Adrenal gland (tissue), 12 donors: Measurements from ENCODE around the gene MBP. TPM values are rescaled to one million over a fixed set of nuclear protein-coding genes. Genes with fewer than 3 reads are reported as not detected.

ENCODE experiments used
- DNase-seq, 7 donors: peaks; one replicate each; pipeline ENCODE4 v3.0.0-alpha.2; 2019 to 2020
- H3K27ac ChIP-seq, 5 donors: fragments of 200-600 bp; sonication (generic) in 4 of 5; 1 replicate in 3 of 5; 2 replicates in 2 of 5; pipeline versions ENCODE4 v1.5.1 to v1.8.0; 2016 to 2020; ENCODE audit warnings: mild to moderate bottlenecking in 1 of 5
- H3K27me3 ChIP-seq: fragments of 200-600 bp; 2 replicates; pipeline ENCODE4 v1.8.0; 2021
- H3K36me3 ChIP-seq, 2 donors: fragments of 200-600 bp; replicated peaks in 1 of 2; 1 replicate in 1 of 2; 2 replicates in 1 of 2; pipeline versions ENCODE4 v1.5.1 to v1.8.0; 2018 to 2022
- H3K4me1 ChIP-seq, 2 donors: fragments of 200-600 bp; replicated peaks in 1 of 2; 1 replicate in 1 of 2; 2 replicates in 1 of 2; pipeline versions ENCODE4 v1.5.1 to v1.8.0; 2018 to 2021
- H3K4me3 ChIP-seq, 4 donors: fragments of 200-600 bp; sonication (generic) in 3 of 4; one replicate each; pipeline ENCODE4 v1.5.1; 2016 to 2018
- H3K9me3 ChIP-seq, 3 donors: fragments of 200-600 bp; sonication (generic) in 1 of 3; replicated peaks in 1 of 3; 1 replicate in 2 of 3; 2 replicates in 1 of 3; pipeline versions ENCODE4 v1.5.1 to v1.8.0; 2016 to 2021
- POLR2A ChIP-seq, 2 donors: fragments of 450-650 bp; IDR thresholded peaks; one replicate each; pipeline ENCODE4 v1.6.1; 2017; ENCODE audit warnings: antibody characterized with exemption in 2 of 2, mild to moderate bottlenecking in 2 of 2, moderate library complexity in 1 of 2
- WGBS, 4 donors: extraction: QIAGEN DNeasy Blood & Tissue Kit in 2 of 4; methylation state at CpG; one replicate each; pipeline versions ENCODE4 v1.1.5 to v1.1.7; 2013 to 2017; 5-methylcytosine and 5-hydroxymethylcytosine counted together
- intact Hi-C, 2 donors: fragments of 100-400 bp; cut with DNase I; formaldehyde crosslinking; loops; one replicate each; pipeline versions ENCODE4 v1.14.1 to v1.15.0; 2022 to 2023
- polyA plus RNA-seq, 3 donors: library from polyadenylated mRNA; stranded (reverse); fragments of 200-250 nt in 2 of 3; fragments of 350-450 nt in 1 of 3; fragmentation: Illumina TruSeq in 1 of 3; extraction: RNeasy Lipid Tissue Mini Kit (QIAGEN cat#74804) in 1 of 3; gene quantifications; one replicate each; pipeline ENCODE4 v1.2.3, GENCODE V29; 2013 to 2014
- total RNA-seq, 9 donors: library from RNA; depleted of rRNA in 4 of 9; stranded (reverse); fragments of >200 nt in 4 of 9; fragments of 120-200 nt in 1 of 9; fragmentation: NEBNext Ultra II Directional in 1 of 9; extraction: Animal tissue kit (Norgen Biotek cat#: 25700) in 1 of 9; gene quantifications; one replicate each; pipeline versions ENCODE4 v1.1.0 to v1.2.4, GENCODE V29; 2013 to 2023
- TF ChIP-seq, protein P1 (sequence below), 6 experiments: fragments of 450-650 bp in 4 of 6; fragments of 200-600 bp in 2 of 6; sonication (generic) in 1 of 6; IDR thresholded peaks; 1 replicate in 5 of 6; 2 replicates in 1 of 6; pipeline versions ENCODE4 v1.5.1 to v1.8.0; 2016 to 2021; ENCODE audit warnings: antibody characterized with exemption in 6 of 6, mild to moderate bottlenecking in 2 of 6, moderate library complexity in 1 of 6
- donor health status: healthy with polysubstance abuse.
- donor health status: Bipolar disorder and iron deficiency.
- donor health status: DM: yes; HTN: yes; CAD: no.
- donor health status: DM: no; HTN: no; CAD: no.
- donor health status: DM: no; HTN: no; CAD: no.
- donor health status: DM: yes; HTN: yes; CAD: no.

MBP gene
- total and polyA plus RNA-seq, 12 donors, result 1.8 to 23.7 (median 13.7) TPM

DNA sequence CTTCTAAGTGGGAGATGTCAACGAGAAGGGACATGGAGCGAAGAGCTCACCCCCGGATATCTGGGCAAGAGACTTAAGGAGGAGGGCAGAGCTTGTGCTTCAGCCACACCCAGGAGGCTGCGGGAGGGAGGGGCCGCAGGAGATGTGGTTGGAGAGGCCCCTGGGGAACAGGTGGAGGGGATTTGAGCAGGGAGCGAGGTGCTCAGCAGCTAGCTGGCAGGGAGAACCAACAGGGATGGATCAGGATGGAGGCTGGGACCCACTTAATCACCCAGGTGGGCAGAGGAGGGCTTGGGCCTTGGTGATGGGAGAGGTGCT lies 78.3 kb downstream of the MBP start:
- H3K36me3 ChIP-seq, result no peaks in the 10 kb centered on the region
- intact Hi-C loops, result no loop called here
- no peak for TF ChIP-seq POLR2A (IDR thresholded peaks at IDR 0.05)
- TF ChIP-seq, protein P1, sequence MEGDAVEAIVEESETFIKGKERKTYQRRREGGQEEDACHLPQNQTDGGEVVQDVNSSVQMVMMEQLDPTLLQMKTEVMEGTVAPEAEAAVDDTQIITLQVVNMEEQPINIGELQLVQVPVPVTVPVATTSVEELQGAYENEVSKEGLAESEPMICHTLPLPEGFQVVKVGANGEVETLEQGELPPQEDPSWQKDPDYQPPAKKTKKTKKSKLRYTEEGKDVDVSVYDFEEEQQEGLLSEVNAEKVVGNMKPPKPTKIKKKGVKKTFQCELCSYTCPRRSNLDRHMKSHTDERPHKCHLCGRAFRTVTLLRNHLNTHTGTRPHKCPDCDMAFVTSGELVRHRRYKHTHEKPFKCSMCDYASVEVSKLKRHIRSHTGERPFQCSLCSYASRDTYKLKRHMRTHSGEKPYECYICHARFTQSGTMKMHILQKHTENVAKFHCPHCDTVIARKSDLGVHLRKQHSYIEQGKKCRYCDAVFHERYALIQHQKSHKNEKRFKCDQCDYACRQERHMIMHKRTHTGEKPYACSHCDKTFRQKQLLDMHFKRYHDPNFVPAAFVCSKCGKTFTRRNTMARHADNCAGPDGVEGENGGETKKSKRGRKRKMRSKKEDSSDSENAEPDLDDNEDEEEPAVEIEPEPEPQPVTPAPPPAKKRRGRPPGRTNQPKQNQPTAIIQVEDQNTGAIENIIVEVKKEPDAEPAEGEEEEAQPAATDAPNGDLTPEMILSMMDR (IDR thresholded peaks at IDR 0.05), result no peak
- H3K9me3 ChIP-seq, result no peaks in the 10 kb centered on the region
- no peaks in the 10 kb centered on the region for H3K27me3 ChIP-seq
- no peak for DNase-seq
- H3K4me1 ChIP-seq, result peaks cover 4 to 39% of the 10 kb centered on the region in 2 donors
- peak overlapping the region; percentile 64 to 96 (median 77) for H3K27ac ChIP-seq
- no peak overlapping the region for H3K4me3 ChIP-seq
- 52 to 82% (median 74%) methylated on average over 5 to 6 of the region's 6 CpGs for WGBS, 4 donors

DNA sequence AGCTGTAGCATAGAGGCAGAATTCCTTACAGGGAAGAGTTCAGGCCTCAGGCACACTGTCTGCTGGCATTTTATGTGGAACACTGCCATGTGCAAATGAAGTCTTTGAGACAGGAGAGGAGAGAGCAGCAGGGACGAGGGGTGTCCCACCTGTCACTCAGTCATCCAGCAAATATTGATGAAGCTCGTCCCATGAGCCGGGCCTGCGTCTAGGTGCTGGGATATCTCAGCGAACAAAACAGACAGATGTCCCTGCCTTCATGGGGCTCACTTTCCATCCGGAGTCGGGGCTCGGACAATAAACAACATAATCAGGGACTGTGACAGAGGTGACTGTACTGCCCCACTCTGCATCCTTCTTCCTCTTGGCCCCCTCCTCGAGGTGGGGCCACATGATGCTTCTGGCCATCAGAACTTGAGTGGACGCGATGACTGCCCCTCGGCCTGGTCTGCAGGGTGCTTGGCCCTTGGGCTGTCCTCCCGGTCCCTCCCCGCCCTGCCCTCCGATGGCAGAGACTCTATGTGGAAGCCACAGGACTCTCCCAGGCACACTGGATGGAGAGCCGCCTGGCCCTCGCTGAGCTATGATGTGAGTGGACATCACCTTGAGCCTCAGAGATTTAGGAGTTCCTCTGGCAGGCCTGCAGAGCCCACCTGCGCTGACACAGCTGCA lies 78.8 kb downstream of the MBP start:
- intact Hi-C loops, result no loop called here
- Histone ChIP-seq H3K4me1 (peaks cover 4 to 39% of the 10 kb centered on the region in 2 donors), H3K27ac (peak overlapping the region; percentile 64 to 96 (median 77))

DNA sequence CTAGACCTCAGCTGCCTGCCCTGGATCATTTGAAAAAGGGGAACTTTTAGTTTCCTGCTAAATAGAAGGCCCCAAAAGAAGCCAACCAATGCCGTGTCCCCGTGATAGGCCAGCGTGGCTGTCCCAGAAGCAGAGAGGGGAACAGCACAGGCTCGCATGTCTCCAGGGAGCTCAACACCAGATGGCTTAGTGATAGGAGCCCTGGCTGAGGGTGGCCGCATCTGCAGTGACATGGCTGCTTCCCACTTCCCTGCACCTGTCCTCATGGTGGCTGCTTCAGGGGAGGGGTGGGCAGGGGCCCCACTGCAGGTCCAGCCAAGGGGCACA lies 79.6 kb downstream of the MBP start:
- peak in 3 of 7 donors; percentile 37 to 43 (median 40) for DNase-seq
- Histone ChIP-seq H3K27ac (peak overlapping the region in 2 of 5 donors; percentile 87 to 96), H3K36me3 (no peaks in the 10 kb centered on the region), H3K4me3 (no peak overlapping the region), H3K9me3 (no peaks in the 10 kb centered on the region), H3K27me3 (no peaks in the 10 kb centered on the region), H3K4me1 (peaks cover 4 to 39% of the 10 kb centered on the region in 2 donors)
- 59 to 80% (median 63%) methylated on average over 1 to 5 of the region's 5 CpGs for WGBS, 4 donors
- TF ChIP-seq, protein P1 (IDR thresholded peaks at IDR 0.05), result no peak
- no peak for TF ChIP-seq POLR2A (IDR thresholded peaks at IDR 0.05)
- intact Hi-C loops, result no loop called here

More for the DNA sequence above, 78.8 kb downstream of the MBP start:
- Histone ChIP-seq H3K4me3 (no peak overlapping the region), H3K27me3 (no peaks in the 10 kb centered on the region), H3K9me3 (no peaks in the 10 kb centered on the region), H3K36me3 (no peaks in the 10 kb centered on the region)
- WGBS, 4 donors, result 75 to 87% (median 79%) methylated on average over 8 to 18 of the region's 18 CpGs
- TF ChIP-seq POLR2A (IDR thresholded peaks at IDR 0.05), result no peak
- TF ChIP-seq, protein P1 (IDR thresholded peaks at IDR 0.05), result no peak
- no peak for DNase-seq

DNA sequence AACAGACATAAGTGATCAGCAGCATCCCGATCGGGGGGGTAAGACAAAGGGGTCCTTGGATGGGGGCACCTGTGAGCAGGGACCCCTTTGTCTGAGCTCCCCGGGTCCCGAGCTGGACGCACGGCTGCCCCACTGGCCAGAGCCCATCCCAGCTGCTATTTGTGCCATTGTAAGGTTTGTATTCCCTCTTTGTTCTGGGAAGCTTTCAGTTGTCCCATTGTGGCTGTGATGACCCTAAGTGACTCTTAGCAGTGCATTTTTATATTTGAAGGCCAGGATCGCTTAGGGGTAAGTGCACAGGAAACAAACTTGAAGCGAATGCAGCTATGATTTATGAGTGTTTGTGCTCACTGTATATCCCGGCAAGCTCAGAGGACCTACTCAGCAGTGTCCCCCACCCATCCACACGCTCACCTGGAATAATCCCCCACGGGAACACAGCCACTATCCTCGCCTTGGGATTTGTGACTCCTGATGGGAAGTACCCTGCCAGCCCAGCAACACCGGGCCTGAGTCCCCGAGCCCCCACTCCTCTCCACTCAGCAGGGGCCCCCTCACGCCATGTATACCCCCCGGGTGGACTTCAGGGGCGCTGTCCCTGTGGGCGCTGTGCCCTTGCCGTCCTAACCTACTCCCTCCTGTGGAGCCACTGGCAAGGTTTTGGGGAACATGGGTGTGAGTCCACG lies 80.1 kb downstream of the MBP start:
- intact Hi-C loops, result no loop called here
- Histone ChIP-seq H3K4me1 (peaks cover 4 to 39% of the 10 kb centered on the region in 2 donors), H3K9me3 (no peaks in the 10 kb centered on the region), H3K4me3 (no peak overlapping the region), H3K27ac (peak overlapping the region in 2 of 5 donors; percentile 87 to 96), H3K27me3 (no peaks in the 10 kb centered on the region), H3K36me3 (no peaks in the 10 kb centered on the region)
- no peak for TF ChIP-seq POLR2A (IDR thresholded peaks at IDR 0.05)
- TF ChIP-seq, protein P1 (IDR thresholded peaks at IDR 0.05), result no peak
- 63 to 72% (median 67%) methylated on average over 14 to 20 of the region's 20 CpGs for WGBS, 4 donors
- DNase-seq, result no peak
